Ishikawa (cell line): ENCODE results near the gene HIF1A.
A peak's percentile ranks its signal among the peaks of the same experiment; 100 is the strongest.

Source experiments
- CEBPB ChIP-seq: IDR thresholded peaks from 2 replicates; pipeline ENCODE4 v1.6.1; 2012
- CREB1 ChIP-seq: IDR thresholded peaks from 2 replicates; pipeline ENCODE4 v1.6.1; 2012; ENCODE audit warnings: low read depth
- EGR1 ChIP-seq: IDR thresholded peaks from 2 replicates; pipeline ENCODE4 v1.6.1; 2012
- EP300 ChIP-seq: IDR thresholded peaks from 2 replicates; pipeline ENCODE4 v1.6.1; 2012; ENCODE audit warnings: borderline replicate concordance
- FOXM1 ChIP-seq: IDR thresholded peaks from 2 replicates; pipeline ENCODE4 v1.6.1; 2012; ENCODE audit warnings: low read depth, borderline replicate concordance
- MAX ChIP-seq: IDR thresholded peaks from 2 replicates; pipeline ENCODE4 v1.6.1; 2012
- NFIC ChIP-seq: IDR thresholded peaks from 2 replicates; pipeline ENCODE4 v1.6.1; 2012
- RAD21 ChIP-seq: IDR thresholded peaks from 2 replicates; pipeline ENCODE4 v1.6.1; 2012; ENCODE audit warnings: low read depth
- REST ChIP-seq: IDR thresholded peaks from 2 replicates; pipeline ENCODE4 v1.6.1; 2012; ENCODE audit warnings: low read depth, mild to moderate bottlenecking
- TAF1 ChIP-seq: IDR thresholded peaks from 2 replicates; pipeline ENCODE4 v1.6.1; 2012; ENCODE audit warnings: low read depth, mild to moderate bottlenecking
- TCF12 ChIP-seq: IDR thresholded peaks from 2 replicates; pipeline ENCODE4 v1.6.1; 2012; ENCODE audit warnings: low read depth
- TEAD4 ChIP-seq: IDR thresholded peaks from 2 replicates; pipeline ENCODE4 v1.6.1; 2012
- USF1 ChIP-seq: IDR thresholded peaks from 2 replicates; pipeline ENCODE4 v1.6.1; 2012
- YY1 ChIP-seq: IDR thresholded peaks from 2 replicates; pipeline ENCODE4 v1.6.1; 2012; ENCODE audit warnings: low read depth
- ZBTB7A ChIP-seq: IDR thresholded peaks from 2 replicates; pipeline ENCODE4 v1.6.1; 2012; ENCODE audit warnings: low read depth

Gene HIF1A

GRCh38 chr14:61761959-61762786 is 66.9 kb downstream of the HIF1A start, which contains the start of gene SNAPC1:
TSS of gene SNAPC1 (plus strand) at chr14:61762420. CDS start at chr14:61762461, 41 bp downstream.
- TF ChIP-seq RAD21: no peak
- TF ChIP-seq NFIC: no peak
- TF ChIP-seq CEBPB: no peak
- no peak for TF ChIP-seq USF1
- TF ChIP-seq YY1: no peak
- TF ChIP-seq FOXM1: no peak
- peak; percentile 82 for TF ChIP-seq MAX
- 0 out of 2 replicates have a peak, but pooled peaks have one; percentile 40 for TF ChIP-seq TAF1
- TF ChIP-seq REST: no peak
- peak; percentile 63 for TF ChIP-seq CREB1

GRCh38 chr14:61764342-61765122 is 69.2 kb downstream of the HIF1A start:
- TF ChIP-seq CEBPB: no peak
- TF ChIP-seq YY1: no peak
- no peak for TF ChIP-seq FOXM1
- no peak for TF ChIP-seq MAX
- no peak for TF ChIP-seq TCF12
- TF ChIP-seq RAD21: no peak
- TF ChIP-seq CREB1: no peak
- TF ChIP-seq TAF1: no peak
- TF ChIP-seq EGR1: no peak

GRCh38 chr14:61765225-61765943 is 70.1 kb downstream of the HIF1A start:
- TF ChIP-seq NFIC (no peak), EGR1 (no peak), CREB1 (no peak), MAX (no peak), REST (no peak), ZBTB7A (no peak), TEAD4 (no peak), RAD21 (no peak), EP300 (no peak), USF1 (no peak), TAF1 (no peak)

GRCh38 chr14:61766151-61766550 is 70.8 kb downstream of the HIF1A start:
- TF ChIP-seq FOXM1 (no peak), CREB1 (no peak), ZBTB7A (no peak), TAF1 (no peak), TCF12 (no peak), RAD21 (no peak), EP300 (no peak), MAX (no peak), USF1 (no peak), NFIC (no peak), EGR1 (no peak)
